Activated naive CD8-positive, alpha-beta T cell treated with anti-CD3 and anti-CD28 coated beads, Interleukin-2, amount 50 U/mL, for 24 hours (primary cell): Measurements from ENCODE around the gene ZNF318.
"Not testable (repeated sequence)": the region's sequence is repeated elsewhere in the genome, so short reads cannot be mapped to it uniquely, and the experiment has no call there.

Source experiments
- ATAC-seq: fragments of 150-1000 bp; cut with Tn5 transposase; one replicate; pipeline ENCODE4 v1.10.0; 2021
- DNase-seq: peaks from one replicate; pipeline ENCODE4 v3.0.0; 2021
- H3K27ac Mint-ChIP-seq: one replicate; pipeline ENCODE4 v1.8.0; 2021; ENCODE audit warnings: mild to moderate bottlenecking, mixed read lengths
- H3K27me3 Mint-ChIP-seq: one replicate; pipeline ENCODE4 v1.8.0; 2021; ENCODE audit warnings: mixed read lengths
- H3K36me3 Mint-ChIP-seq: one replicate; pipeline ENCODE4 v1.8.0; 2021; ENCODE audit warnings: low read depth, mixed read lengths
- H3K4me1 Mint-ChIP-seq: one replicate; pipeline ENCODE4 v1.8.0; 2021; ENCODE audit warnings: mixed read lengths
- H3K4me3 Mint-ChIP-seq: one replicate; pipeline ENCODE4 v1.8.0; 2021; ENCODE audit warnings: mild to moderate bottlenecking, moderate library complexity, mixed read lengths
- H3K9me3 Mint-ChIP-seq: one replicate; pipeline ENCODE4 v1.8.0; 2021; ENCODE audit warnings: mixed read lengths

The ZNF318 gene

GRCh38 chr6:43369174-43370002 lies at the start of gene ZNF318:
ZNF318 (minus strand) TSS chr6:43369647; CDS start chr6:43369365, 282 bp downstream.
- H3K4me3 Mint-ChIP-seq, result peak within 1 kb of the TSS; percentile 85
- ATAC-seq (peak; percentile 93), DNase-seq (peak; percentile 93)
- H3K4me1 Mint-ChIP-seq, result peaks cover 41% of the 10 kb centered on the region
- H3K27me3 Mint-ChIP-seq, result no peaks in the 10 kb centered on the region
- peaks cover 5% of the 10 kb centered on the region for H3K36me3 Mint-ChIP-seq
- no peaks in the 10 kb centered on the region for H3K9me3 Mint-ChIP-seq
- peak within 1 kb of the TSS; percentile 90 for H3K27ac Mint-ChIP-seq

- Mint-ChIP-seq H3K36me3 (no peaks in the 10 kb centered on the region), H3K4me3 (no peak overlapping the region), H3K27me3 (peaks cover 7% of the 10 kb centered on the region), H3K27ac (no peak overlapping the region), H3K9me3 (no peaks in the 10 kb centered on the region), H3K4me1 (no peaks in the 10 kb centered on the region)
- no peak for DNase-seq
- ATAC-seq, result no peak
Measured at GRCh38 chr6:43416935-43417334, 47.5 kb upstream of the ZNF318 start.

GRCh38 chr6:43415275-43415674 lies 45.8 kb upstream of the ZNF318 start:
- H3K27me3 Mint-ChIP-seq, H3K36me3 Mint-ChIP-seq, H3K9me3 Mint-ChIP-seq, H3K4me1 Mint-ChIP-seq, H3K27ac Mint-ChIP-seq, H3K4me3 Mint-ChIP-seq, DNase-seq, ATAC-seq: not testable (repeated sequence)

GRCh38 chr6:43413002-43413401 lies 43.6 kb upstream of the ZNF318 start:
- DNase-seq (no peak), ATAC-seq (no peak)
- H3K9me3 Mint-ChIP-seq, result no peaks in the 10 kb centered on the region
- no peaks in the 10 kb centered on the region for H3K36me3 Mint-ChIP-seq
- no peak overlapping the region for H3K27ac Mint-ChIP-seq
- no peak overlapping the region for H3K4me3 Mint-ChIP-seq
- H3K4me1 Mint-ChIP-seq, result no peaks in the 10 kb centered on the region
- H3K27me3 Mint-ChIP-seq, result peaks cover 6% of the 10 kb centered on the region

- H3K27ac Mint-ChIP-seq, result no peak overlapping the region
- ATAC-seq, result no peak
- H3K27me3 Mint-ChIP-seq, result peaks cover 6% of the 10 kb centered on the region
- H3K4me3 Mint-ChIP-seq, result no peak overlapping the region
- H3K9me3 Mint-ChIP-seq, result no peaks in the 10 kb centered on the region
- no peaks in the 10 kb centered on the region for H3K36me3 Mint-ChIP-seq
- DNase-seq, result no peak
- H3K4me1 Mint-ChIP-seq, result no peaks in the 10 kb centered on the region
Measured at GRCh38 chr6:43412541-43412940, 43.1 kb upstream of the ZNF318 start.

- DNase-seq, H3K36me3 Mint-ChIP-seq, H3K27ac Mint-ChIP-seq, ATAC-seq, H3K4me3 Mint-ChIP-seq, H3K27me3 Mint-ChIP-seq, H3K9me3 Mint-ChIP-seq, H3K4me1 Mint-ChIP-seq: not testable (repeated sequence)
Measured at GRCh38 chr6:43410776-43411175, 41.3 kb upstream of the ZNF318 start.

- DNase-seq (no peak), ATAC-seq (no peak)
- Mint-ChIP-seq H3K27me3 (peaks cover 15% of the 10 kb centered on the region), H3K4me1 (no peaks in the 10 kb centered on the region), H3K36me3 (no peaks in the 10 kb centered on the region), H3K27ac (no peak overlapping the region), H3K4me3 (no peak overlapping the region), H3K9me3 (no peaks in the 10 kb centered on the region)
Measured at GRCh38 chr6:43408259-43408658, 38.8 kb upstream of the ZNF318 start.

GRCh38 chr6:43407296-43407695 lies 37.8 kb upstream of the ZNF318 start:
- peaks cover 15% of the 10 kb centered on the region for H3K27me3 Mint-ChIP-seq
- no peaks in the 10 kb centered on the region for H3K9me3 Mint-ChIP-seq
- H3K27ac Mint-ChIP-seq, result no peak overlapping the region
- H3K4me3 Mint-ChIP-seq, result no peak overlapping the region
- H3K4me1 Mint-ChIP-seq, result no peaks in the 10 kb centered on the region
- no peak for ATAC-seq
- no peaks in the 10 kb centered on the region for H3K36me3 Mint-ChIP-seq
- no peak for DNase-seq

GRCh38 chr6:43405354-43405753 lies 35.9 kb upstream of the ZNF318 start:
- Mint-ChIP-seq H3K36me3 (no peaks in the 10 kb centered on the region), H3K27ac (no peak overlapping the region), H3K27me3 (peaks cover 17% of the 10 kb centered on the region), H3K4me3 (no peak overlapping the region), H3K9me3 (no peaks in the 10 kb centered on the region), H3K4me1 (no peaks in the 10 kb centered on the region)
- ATAC-seq (no peak), DNase-seq (no peak)

- Mint-ChIP-seq H3K4me3 (no peak overlapping the region), H3K4me1 (peaks cover 1% of the 10 kb centered on the region), H3K27ac (no peak overlapping the region), H3K27me3 (peaks cover 15% of the 10 kb centered on the region), H3K9me3 (no peaks in the 10 kb centered on the region), H3K36me3 (no peaks in the 10 kb centered on the region)
- DNase-seq (no peak), ATAC-seq (no peak)
Measured at GRCh38 chr6:43402820-43403219, 33.4 kb upstream of the ZNF318 start.

- ATAC-seq, result no peak
- Mint-ChIP-seq H3K36me3 (no peaks in the 10 kb centered on the region), H3K9me3 (no peaks in the 10 kb centered on the region), H3K27ac (no peak overlapping the region), H3K27me3 (peaks cover 15% of the 10 kb centered on the region), H3K4me3 (no peak overlapping the region), H3K4me1 (peaks cover 2% of the 10 kb centered on the region)
- no peak for DNase-seq
Measured at GRCh38 chr6:43401730-43402129, 32.3 kb upstream of the ZNF318 start.

- no peaks in the 10 kb centered on the region for H3K9me3 Mint-ChIP-seq
- no peak overlapping the region for H3K4me3 Mint-ChIP-seq
- no peak overlapping the region for H3K27ac Mint-ChIP-seq
- peaks cover 2% of the 10 kb centered on the region for H3K4me1 Mint-ChIP-seq
- H3K27me3 Mint-ChIP-seq, result peaks cover 11% of the 10 kb centered on the region
- no peak for DNase-seq
- H3K36me3 Mint-ChIP-seq, result no peaks in the 10 kb centered on the region
- no peak for ATAC-seq
Measured at GRCh38 chr6:43399932-43400487, 30.6 kb upstream of the ZNF318 start.

GRCh38 chr6:43396408-43397149 lies 27.1 kb upstream of the ZNF318 start:
- no peak for DNase-seq
- H3K4me3 Mint-ChIP-seq, result no peak overlapping the region
- H3K36me3 Mint-ChIP-seq, result no peaks in the 10 kb centered on the region
- H3K4me1 Mint-ChIP-seq, result peaks cover 22% of the 10 kb centered on the region
- H3K9me3 Mint-ChIP-seq, result no peaks in the 10 kb centered on the region
- H3K27ac Mint-ChIP-seq, result no peak overlapping the region
- ATAC-seq, result no peak
- H3K27me3 Mint-ChIP-seq, result peaks cover 13% of the 10 kb centered on the region

GRCh38 chr6:43395776-43396175 lies 26.3 kb upstream of the ZNF318 start:
- Mint-ChIP-seq H3K4me3 (no peak overlapping the region), H3K27ac (no peak overlapping the region), H3K4me1 (peaks cover 30% of the 10 kb centered on the region), H3K9me3 (no peaks in the 10 kb centered on the region), H3K36me3 (no peaks in the 10 kb centered on the region), H3K27me3 (peaks cover 20% of the 10 kb centered on the region)
- ATAC-seq (no peak), DNase-seq (no peak)

- H3K36me3 Mint-ChIP-seq, result no peaks in the 10 kb centered on the region
- H3K9me3 Mint-ChIP-seq, result no peaks in the 10 kb centered on the region
- H3K4me1 Mint-ChIP-seq, result peaks cover 36% of the 10 kb centered on the region
- DNase-seq (no peak), ATAC-seq (no peak)
- no peak overlapping the region for H3K4me3 Mint-ChIP-seq
- H3K27ac Mint-ChIP-seq, result peak overlapping the region; percentile 32
- peaks cover 25% of the 10 kb centered on the region for H3K27me3 Mint-ChIP-seq
Measured at GRCh38 chr6:43394982-43395381, 25.5 kb upstream of the ZNF318 start.
